Upper lobe of left lung (tissue), 6 donors: ENCODE measurements around the gene PIWIL4. TPM values are rescaled to one million over a fixed set of nuclear protein-coding genes. Genes with fewer than 3 reads are reported as not detected.
A peak's percentile ranks its signal among the peaks of the same experiment; 100 is the strongest.

Experiments
- ATAC-seq, 2 donors: fragments of 200-7000 bp; cut with Tn5 transposase; one replicate each; pipeline ENCODE4 v1.9.1; 2022; ENCODE audit warnings: mild to moderate bottlenecking in 2 of 2, moderate library complexity in 2 of 2; ENCODE audit not compliant: low FRiP score in 2 of 2
- DNase-seq, 2 donors: peaks; one replicate each; pipeline ENCODE4 v3.0.0-alpha.2; 2019 to 2020
- H3K27ac ChIP-seq, 4 donors: fragments of 200-600 bp; sonication (generic); one replicate each; pipeline ENCODE4 v1.5.1; 2016 to 2019
- H3K27me3 ChIP-seq, 4 donors: fragments of 200-600 bp; sonication (generic); one replicate each; pipeline ENCODE4 v1.5.1; 2017 to 2019
- H3K36me3 ChIP-seq, 4 donors: fragments of 200-600 bp; sonication (generic); one replicate each; pipeline ENCODE4 v1.5.1; 2016 to 2019
- H3K4me1 ChIP-seq, 4 donors: fragments of 200-600 bp; sonication (generic); one replicate each; pipeline ENCODE4 v1.5.1; 2018 to 2019
- H3K4me3 ChIP-seq, 4 donors: fragments of 200-600 bp; sonication (generic); one replicate each; pipeline ENCODE4 v1.5.1; 2017 to 2019; ENCODE audit warnings: mild to moderate bottlenecking in 2 of 4, moderate library complexity in 1 of 4
- H3K9me3 ChIP-seq, 4 donors: fragments of 200-600 bp; sonication (generic); one replicate each; pipeline ENCODE4 v1.5.1; 2018 to 2019
- CTCF ChIP-seq, 6 experiments: fragments of 450-650 bp in 4 of 6; fragments of 200-600 bp in 2 of 6; sonication (generic) in 2 of 6; IDR thresholded peaks; one replicate each; pipeline ENCODE4 v1.5.1; 2016 to 2019; ENCODE audit warnings: antibody characterized with exemption in 6 of 6
- EP300 ChIP-seq, 4 donors: sonication (generic); formaldehyde crosslinking; IDR thresholded peaks; one replicate each; pipeline ENCODE4 v1.5.1; 2017; ENCODE audit warnings: antibody characterized with exemption in 4 of 4, control low read depth in 2 of 4
- POLR2A ChIP-seq, 4 donors: fragments of 450-650 bp; IDR thresholded peaks; one replicate each; pipeline ENCODE4 v1.5.1; 2016 to 2017; ENCODE audit warnings: antibody characterized with exemption in 4 of 4, mild to moderate bottlenecking in 2 of 4
- POLR2AphosphoS5 ChIP-seq, 2 donors: sonication (generic); formaldehyde crosslinking; IDR thresholded peaks; one replicate each; pipeline ENCODE4 v1.5.1; 2017; ENCODE audit warnings: antibody characterized with exemption in 2 of 2
- WGBS, 2 donors: methylation state at CpG; one replicate each; pipeline ENCODE4 v1.1.5; 2017 to 2018; 5-methylcytosine and 5-hydroxymethylcytosine counted together
- total RNA-seq, 6 donors: library from RNA; depleted of rRNA in 4 of 6; stranded (reverse); fragments of >200 nt in 4 of 6; gene quantifications; one replicate each; pipeline versions ENCODE4 v1.1.0 to v1.2.1, GENCODE V29; 2016 to 2021
- donor health status: DM: no; HTN: no; CAD: no; lungs with moderate emphysema.
- donor health status: DM: no; HTN: yes; CAD: no; lungs with severe emphysema.

The PIWIL4 gene
- total RNA-seq, 6 donors from 2014 or later = 1.5 to 9.4 (median 4.8) TPM

- Histone ChIP-seq H3K36me3 (no peaks in the 10 kb centered on the region), H3K4me3 (no peak overlapping the region), H3K27ac (no peak overlapping the region), H3K9me3 (no peaks in the 10 kb centered on the region), H3K27me3 (no peaks in the 10 kb centered on the region), H3K4me1 (no peaks in the 10 kb centered on the region)
- no peak for ATAC-seq
- TF ChIP-seq POLR2AphosphoS5 (IDR thresholded peaks at IDR 0.05) (no peak), EP300 (IDR thresholded peaks at IDR 0.05) (no peak), CTCF (IDR thresholded peaks at IDR 0.05) (no peak), POLR2A (IDR thresholded peaks at IDR 0.05) (no peak)
- WGBS, 2 donors = 54% methylated on average over 2 of the region's 2 CpGs
- DNase-seq = no peak
Observed at GRCh38 chr11:94648789-94649188, 81.6 kb downstream of the PIWIL4 start.

GRCh38 chr11:94649254-94649653 is 82.1 kb downstream of the PIWIL4 start:
- Histone ChIP-seq H3K27ac (no peak overlapping the region), H3K4me1 (no peaks in the 10 kb centered on the region), H3K4me3 (no peak overlapping the region), H3K27me3 (no peaks in the 10 kb centered on the region), H3K36me3 (no peaks in the 10 kb centered on the region), H3K9me3 (no peaks in the 10 kb centered on the region)
- TF ChIP-seq POLR2A (IDR thresholded peaks at IDR 0.05) (no peak), EP300 (IDR thresholded peaks at IDR 0.05) (no peak), POLR2AphosphoS5 (IDR thresholded peaks at IDR 0.05) (no peak), CTCF (IDR thresholded peaks at IDR 0.05) (no peak)
- DNase-seq (no peak), ATAC-seq (no peak)
- WGBS, 2 donors = 47 to 59% methylated on average over 2 of the region's 2 CpGs

- 83 to 94% methylated on average over 4 of the region's 4 CpGs for WGBS, 2 donors
Observed at GRCh38 chr11:94649964-94650623, 82.9 kb downstream of the PIWIL4 start.

GRCh38 chr11:94650756-94651155 is 83.6 kb downstream of the PIWIL4 start:
- H3K27me3 ChIP-seq = no peaks in the 10 kb centered on the region
- ATAC-seq (peak; percentile 57 to 93), DNase-seq (peak in 1 of 2 donors; percentile 30)
- H3K27ac ChIP-seq = no peak overlapping the region
- H3K9me3 ChIP-seq = no peaks in the 10 kb centered on the region
- no peaks in the 10 kb centered on the region for H3K4me1 ChIP-seq
- H3K36me3 ChIP-seq = no peaks in the 10 kb centered on the region
- H3K4me3 ChIP-seq = no peak overlapping the region
- no peak for TF ChIP-seq EP300 (IDR thresholded peaks at IDR 0.05)
- TF ChIP-seq POLR2A (IDR thresholded peaks at IDR 0.05) = no peak
- TF ChIP-seq CTCF (IDR thresholded peaks at IDR 0.05) = no peak
- TF ChIP-seq POLR2AphosphoS5 (IDR thresholded peaks at IDR 0.05) = no peak
- 62 to 65% methylated on average over 7 of the region's 7 CpGs for WGBS, 2 donors

More at GRCh38 chr11:94649964-94650623, 82.9 kb downstream of the PIWIL4 start:
- DNase-seq (no peak), ATAC-seq (no peak)
- Histone ChIP-seq H3K27me3 (no peaks in the 10 kb centered on the region), H3K9me3 (no peaks in the 10 kb centered on the region), H3K36me3 (no peaks in the 10 kb centered on the region), H3K27ac (no peak overlapping the region), H3K4me1 (no peaks in the 10 kb centered on the region), H3K4me3 (no peak overlapping the region)
- TF ChIP-seq POLR2AphosphoS5 (IDR thresholded peaks at IDR 0.05) (no peak), CTCF (IDR thresholded peaks at IDR 0.05) (no peak)

GRCh38 chr11:94652735-94653284 is 85.6 kb downstream of the PIWIL4 start:
- DNase-seq = no peak
- ATAC-seq = no peak
- Histone ChIP-seq H3K36me3 (no peaks in the 10 kb centered on the region), H3K4me1 (peaks cover 0 to 1% (median 0%) of the 10 kb centered on the region in 4 donors), H3K4me3 (no peak overlapping the region), H3K9me3 (no peaks in the 10 kb centered on the region), H3K27ac (no peak overlapping the region), H3K27me3 (no peaks in the 10 kb centered on the region)
- TF ChIP-seq POLR2AphosphoS5 (IDR thresholded peaks at IDR 0.05) (no peak), EP300 (IDR thresholded peaks at IDR 0.05) (no peak), POLR2A (IDR thresholded peaks at IDR 0.05) (no peak)
- WGBS, 2 donors = 92 to 97% methylated on average over 3 to 6 of the region's 6 CpGs
